OCI-LY1 (cell line): Measurements from ENCODE around the gene SMPDL3A.

Source experiments
- CTCF ChIP-seq: fragments of 200-600 bp; sonication (generic), shearing (Covaris generic); IDR thresholded peaks from 2 replicates; pipeline ENCODE4 v1.5.1; 2017; ENCODE audit warnings: mild to moderate bottlenecking, antibody characterized with exemption, low read length, moderate library complexity, mixed read lengths
- EZH2 ChIP-seq: fragments of 200-600 bp; sonication (generic), shearing (Covaris generic); IDR thresholded peaks from 2 replicates; pipeline ENCODE4 v1.8.0; 2017; ENCODE audit warnings: borderline replicate concordance, mixed run types, mild to moderate bottlenecking, antibody characterized with exemption, low read length, moderate library complexity, mixed read lengths

GRCh38 chr6:122829456-122829855, 40.4 kb downstream of the SMPDL3A start:
- TF ChIP-seq CTCF, result no peak
- no peak for TF ChIP-seq EZH2
